ENCODE measurements around the gene NELL2.

DNA sequence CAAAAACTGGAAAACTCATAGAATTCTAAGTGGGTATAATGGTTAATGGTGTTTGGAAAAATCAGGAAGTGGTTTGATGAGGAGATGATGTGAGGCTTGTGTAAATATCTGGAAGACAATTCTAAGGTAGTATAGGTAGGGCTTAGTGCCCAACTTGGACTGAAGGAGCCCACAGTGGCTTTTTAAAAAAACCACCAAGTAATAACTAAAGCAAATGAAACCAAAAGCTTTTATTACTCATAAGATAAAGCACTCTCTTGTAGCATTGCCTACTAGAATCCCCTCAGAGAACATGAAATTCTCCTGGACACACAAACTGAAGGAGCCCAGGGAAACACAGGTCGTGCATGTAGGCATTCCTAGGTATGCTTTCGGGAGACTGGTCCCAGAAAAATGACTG, 324.5 kb downstream of the NELL2 start:
- TF ChIP-seq, protein P1, sequence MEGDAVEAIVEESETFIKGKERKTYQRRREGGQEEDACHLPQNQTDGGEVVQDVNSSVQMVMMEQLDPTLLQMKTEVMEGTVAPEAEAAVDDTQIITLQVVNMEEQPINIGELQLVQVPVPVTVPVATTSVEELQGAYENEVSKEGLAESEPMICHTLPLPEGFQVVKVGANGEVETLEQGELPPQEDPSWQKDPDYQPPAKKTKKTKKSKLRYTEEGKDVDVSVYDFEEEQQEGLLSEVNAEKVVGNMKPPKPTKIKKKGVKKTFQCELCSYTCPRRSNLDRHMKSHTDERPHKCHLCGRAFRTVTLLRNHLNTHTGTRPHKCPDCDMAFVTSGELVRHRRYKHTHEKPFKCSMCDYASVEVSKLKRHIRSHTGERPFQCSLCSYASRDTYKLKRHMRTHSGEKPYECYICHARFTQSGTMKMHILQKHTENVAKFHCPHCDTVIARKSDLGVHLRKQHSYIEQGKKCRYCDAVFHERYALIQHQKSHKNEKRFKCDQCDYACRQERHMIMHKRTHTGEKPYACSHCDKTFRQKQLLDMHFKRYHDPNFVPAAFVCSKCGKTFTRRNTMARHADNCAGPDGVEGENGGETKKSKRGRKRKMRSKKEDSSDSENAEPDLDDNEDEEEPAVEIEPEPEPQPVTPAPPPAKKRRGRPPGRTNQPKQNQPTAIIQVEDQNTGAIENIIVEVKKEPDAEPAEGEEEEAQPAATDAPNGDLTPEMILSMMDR (conservative IDR thresholded peaks at IDR 0.05; ENCODE audit: low read length) = no peak
- TF ChIP-seq EZH2phosphoT487 (IDR thresholded peaks at IDR 0.05; ENCODE audit: borderline replicate concordance, low read depth, low read length) = no peak

Data from OCI-LY7 (cell line).